ENCODE results near the gene CCND3.
A peak's percentile ranks its signal among the peaks of the same experiment; 100 is the strongest.

Gene CCND3

GRCh38 chr6:41935193-41935574 lies 6.4 kb downstream of the CCND3 start:
- no peak for TF ChIP-seq CTCF (conservative IDR thresholded peaks at IDR 0.05; ENCODE audit: low read depth, low read length)
- no peak for DNase-seq (ENCODE audit: low read depth)
- no peak overlapping the region for H3K4me3 ChIP-seq (ENCODE audit: low read depth, low read length)

GRCh38 chr6:41934278-41935192 lies 7.1 kb downstream of the CCND3 start:
- H3K4me3 ChIP-seq (ENCODE audit: low read depth, low read length) = no peak overlapping the region
- TF ChIP-seq CTCF (conservative IDR thresholded peaks at IDR 0.05; ENCODE audit: low read depth, low read length) = no peak
- DNase-seq (ENCODE audit: low read depth) = no peak

- TF ChIP-seq CTCF (conservative IDR thresholded peaks at IDR 0.05; ENCODE audit: low read depth, low read length) = no peak
- no peak for DNase-seq (ENCODE audit: low read depth)
These were observed 9.2 kb downstream of the CCND3 start for GRCh38 chr6:41932378-41932777.

GRCh38 chr6:41931792-41932191 lies 9.8 kb downstream of the CCND3 start:
- no peak for DNase-seq (ENCODE audit: low read depth)
- no peak overlapping the region for H3K4me3 ChIP-seq (ENCODE audit: low read depth, low read length)
- no peak for TF ChIP-seq CTCF (conservative IDR thresholded peaks at IDR 0.05; ENCODE audit: low read depth, low read length)

More at GRCh38 chr6:41932378-41932777, 9.2 kb downstream of the CCND3 start:
- no peak overlapping the region for H3K4me3 ChIP-seq (ENCODE audit: low read depth, low read length)

GRCh38 chr6:41929924-41930323 lies 11.7 kb downstream of the CCND3 start:
- TF ChIP-seq CTCF (conservative IDR thresholded peaks at IDR 0.05; ENCODE audit: low read depth, low read length) = no peak
- no peak overlapping the region for H3K4me3 ChIP-seq (ENCODE audit: low read depth, low read length)
- no peak for DNase-seq (ENCODE audit: low read depth)

GRCh38 chr6:41927253-41927652 lies 14.4 kb downstream of the CCND3 start:
- no peak for TF ChIP-seq CTCF (conservative IDR thresholded peaks at IDR 0.05; ENCODE audit: low read depth, low read length)
- H3K4me3 ChIP-seq (ENCODE audit: low read depth, low read length) = no peak overlapping the region
- DNase-seq (ENCODE audit: low read depth) = no peak

- peak; percentile 42 for DNase-seq (ENCODE audit: low read depth)
- H3K4me3 ChIP-seq (ENCODE audit: low read depth, low read length) = peak overlapping the region; percentile 94
- TF ChIP-seq CTCF (conservative IDR thresholded peaks at IDR 0.05; ENCODE audit: low read depth, low read length) = no peak
These were observed 19.5 kb downstream of the CCND3 start for GRCh38 chr6:41922154-41922553.
